ENCODE results near the gene CPNE7. TPM values are rescaled to one million over a fixed set of nuclear protein-coding genes. Genes with fewer than 3 reads are reported as not detected.

CPNE7 gene
- total and polyA plus RNA-seq, 2 of the 4 experiments (the other 2 are of a cell fraction) = 5.4 to 17.4 TPM

DNA sequence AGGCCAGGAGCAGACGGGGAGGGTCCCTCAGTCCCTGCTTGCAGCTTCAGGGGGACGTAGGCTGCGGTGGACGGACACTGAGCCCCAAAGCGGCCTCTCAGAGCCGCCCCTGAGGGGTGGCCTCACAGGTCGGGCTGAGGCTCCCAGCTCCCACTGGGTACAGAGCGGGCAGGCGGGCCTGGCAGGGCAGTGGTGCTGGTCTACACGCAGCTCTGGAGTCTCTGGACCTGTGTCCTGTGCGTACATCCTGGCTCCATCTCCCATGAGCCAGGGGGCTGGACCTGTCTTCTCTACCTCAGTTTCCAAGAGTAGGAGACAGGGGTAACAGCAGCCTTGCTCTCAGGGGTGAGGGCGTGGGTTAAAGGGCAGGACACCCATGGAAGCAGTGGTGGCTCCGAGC lies 39.6 kb downstream of the CPNE7 start:
- Histone ChIP-seq H2BK15ac (ENCODE audit: low read depth, low read length) (no peak overlapping the region), H3K14ac (replicated peaks; ENCODE audit: low read depth, low read length) (no peak overlapping the region), H3K18ac (ENCODE audit: low read depth, low read length) (no peak overlapping the region), H2BK20ac (ENCODE audit: low read depth, low read length) (no peak overlapping the region), H3K4me3 (ENCODE audit: insufficient read depth, low read depth, low read length) (no peak overlapping the region), H3K9me3 (ENCODE audit: control insufficient read depth, insufficient read depth, low read length) (no peaks in the 10 kb centered on the region), H3K9me1 (ENCODE audit: insufficient read depth, low read length) (no peaks in the 10 kb centered on the region), H3K4ac (ENCODE audit: low read depth, low read length) (no peak overlapping the region), H3K23ac (ENCODE audit: low read depth, low read length) (no peak overlapping the region), H3K4me1 (ENCODE audit: control insufficient read depth, insufficient read depth, low read length) (peaks cover 2% of the 10 kb centered on the region; the same call in 1 of the 2 replicates), H3K27me3 (ENCODE audit: control insufficient read depth, insufficient read depth, low read length) (peaks cover 2% of the 10 kb centered on the region; the same call in 1 of the 2 replicates), H3K36me3 (ENCODE audit: control insufficient read depth, insufficient read depth, low read length) (no peaks in the 10 kb centered on the region), H4K91ac (ENCODE audit: insufficient read depth, low read depth, low read length) (no peak overlapping the region), H3K9ac (ENCODE audit: low read depth, low read length) (no peak overlapping the region), H3K4me2 (ENCODE audit: low read depth, low read length) (no peak overlapping the region), H2BK5ac (ENCODE audit: low read depth, low read length, poor library complexity, severe bottlenecking) (no peak overlapping the region), H3K79me1 (ENCODE audit: low read depth in 1 of 2, low read length in 2 of 2) (no peaks in the 10 kb centered on the region), H3K56ac (ENCODE audit: extremely low read depth, insufficient read depth, low read length) (no peak overlapping the region), H2AK9ac (replicated peaks; ENCODE audit: low read depth, low read length, poor library complexity) (no peak overlapping the region), H4K20me1 (ENCODE audit: insufficient read depth, low read length) (no peaks in the 10 kb centered on the region), H4K8ac (ENCODE audit: low read depth in 2 of 2, low read length in 2 of 2) (no peak overlapping the region), H2AFZ (replicated peaks; ENCODE audit: low read length, poor library complexity) (no peak overlapping the region), H2BK120ac (ENCODE audit: low read depth, low read length) (no peak overlapping the region), H2AK5ac (ENCODE audit: low read depth, low read length) (no peak overlapping the region), H4K5ac (ENCODE audit: low read depth, low read length) (no peak overlapping the region), H3K27ac (ENCODE audit: insufficient read depth, low read length) (no peak overlapping the region)
- BruUV-seq (replicated peaks) = no TSS peak
- CTCF ChIA-PET = interaction anchor here (1.6 kb wide), 1 partner anchor 13 kb away, joined by 5 read pairs; no protein-coding TSS in a partner anchor
- dilution Hi-C loops (cut with HindIII; ENCODE audit: low sequenced_read_pairs, unreplicated experiment) (no loop called here), intact Hi-C loops (cut with micrococcal nuclease) (no loop called here), in situ Hi-C loops (cut with MboI; ENCODE audit: low sequenced_read_pairs) (no loop called here)
- DNase-seq (no peak), ATAC-seq (ENCODE audit: low read depth) (no peak)
- no peak for TF ChIP-seq POLR2A (IDR thresholded peaks at IDR 0.05; ENCODE audit: low read depth, low read length)
- TF ChIP-seq MXI1 (IDR thresholded peaks at IDR 0.05; ENCODE audit: borderline replicate concordance, low read depth, low read length) = no peak
- no peak for TF ChIP-seq CHD1 (IDR thresholded peaks at IDR 0.05; ENCODE audit: low read depth, low read length)
- no peak for TF ChIP-seq BHLHE40 (IDR thresholded peaks at IDR 0.05; ENCODE audit: low read depth, low read length)
- no peak for TF ChIP-seq RFX5 (IDR thresholded peaks at IDR 0.05; ENCODE audit: low read depth, low read length)
- no peak for TF ChIP-seq CEBPB (IDR thresholded peaks at IDR 0.05; ENCODE audit: low read depth, low read length)
- TF ChIP-seq, protein P1, sequence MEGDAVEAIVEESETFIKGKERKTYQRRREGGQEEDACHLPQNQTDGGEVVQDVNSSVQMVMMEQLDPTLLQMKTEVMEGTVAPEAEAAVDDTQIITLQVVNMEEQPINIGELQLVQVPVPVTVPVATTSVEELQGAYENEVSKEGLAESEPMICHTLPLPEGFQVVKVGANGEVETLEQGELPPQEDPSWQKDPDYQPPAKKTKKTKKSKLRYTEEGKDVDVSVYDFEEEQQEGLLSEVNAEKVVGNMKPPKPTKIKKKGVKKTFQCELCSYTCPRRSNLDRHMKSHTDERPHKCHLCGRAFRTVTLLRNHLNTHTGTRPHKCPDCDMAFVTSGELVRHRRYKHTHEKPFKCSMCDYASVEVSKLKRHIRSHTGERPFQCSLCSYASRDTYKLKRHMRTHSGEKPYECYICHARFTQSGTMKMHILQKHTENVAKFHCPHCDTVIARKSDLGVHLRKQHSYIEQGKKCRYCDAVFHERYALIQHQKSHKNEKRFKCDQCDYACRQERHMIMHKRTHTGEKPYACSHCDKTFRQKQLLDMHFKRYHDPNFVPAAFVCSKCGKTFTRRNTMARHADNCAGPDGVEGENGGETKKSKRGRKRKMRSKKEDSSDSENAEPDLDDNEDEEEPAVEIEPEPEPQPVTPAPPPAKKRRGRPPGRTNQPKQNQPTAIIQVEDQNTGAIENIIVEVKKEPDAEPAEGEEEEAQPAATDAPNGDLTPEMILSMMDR (conservative IDR thresholded peaks at IDR 0.05; ENCODE audit: low read depth, low read length) = no peak
- TF ChIP-seq SMC3 (IDR thresholded peaks at IDR 0.05; ENCODE audit: low read depth, low read length) = no peak
- no peak for TF ChIP-seq MAFK (IDR thresholded peaks at IDR 0.05; ENCODE audit: low read depth, low read length)
- no peak for TF ChIP-seq NFE2L2 (IDR thresholded peaks at IDR 0.05; ENCODE audit: low read depth, low read length)
- WGBS, 2 experiments (ENCODE audit: extremely low coverage in 2 of 2, insufficient read length in 1 of 2) = 79% methylated on average over 8 of the region's 13 CpGs; no CpG with 5 or more reads in 1 of the 2 experiments
- POLR2A ChIA-PET (ENCODE audit: unreplicated experiment) = no interaction called here
